Endodermal cell (in vitro differentiated cells): Measurements from ENCODE around the gene DDX21. TPM values are rescaled to one million over a fixed set of nuclear protein-coding genes. Genes with fewer than 3 reads are reported as not detected.

Source experiments
- DNase-seq: peaks from one replicate; pipeline ENCODE4 v3.0.0-alpha.2; 2017
- H3K27ac ChIP-seq: 2 replicates; pipeline ENCODE4 v1.5.1; 2013; ENCODE audit warnings: mild to moderate bottlenecking, low read depth, low read length, moderate library complexity
- H3K27me3 ChIP-seq: 2 replicates; pipeline ENCODE4 v1.6.1; 2013; ENCODE audit warnings: mild to moderate bottlenecking, low read length, moderate library complexity; ENCODE audit not compliant: insufficient read depth, control insufficient read depth, poor library complexity, severe bottlenecking
- H3K36me3 ChIP-seq: 2 replicates; pipeline ENCODE4 v1.7.0; 2013; ENCODE audit warnings: mild to moderate bottlenecking, low read length, moderate library complexity; ENCODE audit not compliant: control insufficient read depth, insufficient read depth
- H3K4me1 ChIP-seq: one replicate; pipeline ENCODE4 v1.7.0; 2013; ENCODE audit warnings: low read length; ENCODE audit not compliant: control insufficient read depth, insufficient read depth
- H3K4me3 ChIP-seq: 2 replicates; pipeline ENCODE4 v1.5.1; 2013; ENCODE audit warnings: mild to moderate bottlenecking, low read length, moderate library complexity
- H3K9ac ChIP-seq: 2 replicates; pipeline ENCODE4 v1.6.1; 2013; ENCODE audit warnings: mild to moderate bottlenecking, low read length, moderate library complexity; ENCODE audit not compliant: poor library complexity, severe bottlenecking; ENCODE audit errors: extremely low read depth
- H3K9me3 ChIP-seq: 2 replicates; pipeline ENCODE4 v1.6.1; 2013; ENCODE audit warnings: mild to moderate bottlenecking, low read length, moderate library complexity; ENCODE audit not compliant: control insufficient read depth
- H3K27ac Mint-ChIP-seq: 2 replicates; pipeline ENCODE4 v1.8.0; 2020; ENCODE audit warnings: mixed read lengths
- H3K27me3 Mint-ChIP-seq: 2 replicates; pipeline ENCODE4 v1.8.0; 2021; ENCODE audit warnings: mild to moderate bottlenecking, mixed read lengths; ENCODE audit not compliant: insufficient read depth
- H3K36me3 Mint-ChIP-seq: 2 replicates; pipeline ENCODE4 v1.8.0; 2020; ENCODE audit warnings: low read depth, mixed read lengths
- H3K4me1 Mint-ChIP-seq: 2 replicates; pipeline ENCODE4 v1.8.0; 2020; ENCODE audit warnings: mixed read lengths
- H3K4me3 Mint-ChIP-seq: 2 replicates; pipeline ENCODE4 v1.8.0; 2020; ENCODE audit warnings: mild to moderate bottlenecking, moderate library complexity, mixed read lengths
- H3K9me3 Mint-ChIP-seq: 2 replicates; pipeline ENCODE4 v1.8.0; 2020; ENCODE audit warnings: mild to moderate bottlenecking, mixed read lengths
- CTCF ChIP-seq: fragments of 200-600 bp; sonication (generic); conservative IDR thresholded peaks from 2 replicates; pipeline ENCODE4 v1.5.0; 2021; ENCODE audit warnings: antibody characterized with exemption, mild to moderate bottlenecking
- WGBS, 2 experiments: methylation state at CpG; one replicate each; pipeline versions ENCODE4 v1.1.5 to v1.1.7; 2013; ENCODE audit warnings: missing lambda C conversion rate in 2 of 2, mixed read lengths in 1 of 2; ENCODE audit not compliant: insufficient coverage in 1 of 2, insufficient read length in 1 of 2; 5-methylcytosine and 5-hydroxymethylcytosine counted together
- total RNA-seq, 2 donors: library from RNA; stranded (reverse); fragmentation: NEBNext Ultra II Directional in 1 of 2; extraction: Animal tissue kit (Norgen Biotek cat#: 25700) in 1 of 2; gene quantifications; 2 replicates in 1 of 2; 3 replicates in 1 of 2; pipeline ENCODE4 v1.2.1, GENCODE V29; 2021

The DDX21 gene
- total RNA-seq, 2 donors from 2014 or later, result 64.7 to 78.7 TPM

GRCh38 chr10:69025370-69025896 is 69.5 kb downstream of the DDX21 start:
- H3K4me3 ChIP-seq, result no peak overlapping the region
- peak; percentile 55 for DNase-seq
- H3K4me1 Mint-ChIP-seq, result no peaks in the 10 kb centered on the region
- H3K9ac ChIP-seq, result no peak overlapping the region
- no peaks in the 10 kb centered on the region for H3K36me3 ChIP-seq
- no peaks in the 10 kb centered on the region for H3K4me1 ChIP-seq
- peaks cover 16% of the 10 kb centered on the region for H3K9me3 Mint-ChIP-seq
- TF ChIP-seq CTCF, result no peak
- H3K27ac Mint-ChIP-seq, result no peak overlapping the region
- peaks cover 60% of the 10 kb centered on the region for H3K27me3 ChIP-seq
- 77 to 90% methylated on average over 3 to 4 of the region's 4 CpGs for WGBS, 2 experiments
- no peaks in the 10 kb centered on the region for H3K36me3 Mint-ChIP-seq
- H3K9me3 ChIP-seq, result peaks cover 12% of the 10 kb centered on the region
- H3K27me3 Mint-ChIP-seq, result peaks cover 71% of the 10 kb centered on the region
- no peak overlapping the region for H3K27ac ChIP-seq
- H3K4me3 Mint-ChIP-seq, result no peak overlapping the region

- 83 to 93% methylated on average over 1 to 4 of the region's 4 CpGs for WGBS, 2 experiments
- Mint-ChIP-seq H3K4me1 (no peaks in the 10 kb centered on the region), H3K27me3 (peaks cover 70% of the 10 kb centered on the region), H3K9me3 (peaks cover 32% of the 10 kb centered on the region), H3K4me3 (no peak overlapping the region), H3K27ac (no peak overlapping the region), H3K36me3 (no peaks in the 10 kb centered on the region)
- Histone ChIP-seq H3K27ac (no peak overlapping the region), H3K9ac (no peak overlapping the region), H3K4me1 (no peaks in the 10 kb centered on the region), H3K36me3 (no peaks in the 10 kb centered on the region), H3K9me3 (peaks cover 22% of the 10 kb centered on the region), H3K27me3 (peaks cover 19% of the 10 kb centered on the region), H3K4me3 (no peak overlapping the region)
- no peak for TF ChIP-seq CTCF
- no peak for DNase-seq
Measured at GRCh38 chr10:69033256-69033655, 77.3 kb downstream of the DDX21 start.

Other genes with a start within 250 kb of the DDX21 start
- 100 to 1,000 TPM in 1 of 2 donors, 10 to 100 TPM in 1; 89.5 to 108 TPM for gene CCAR1, start 234.9 kb upstream of the DDX21 start, total RNA-seq
- gene STOX1, start 128.6 kb upstream of the DDX21 start, total RNA-seq, result 1 to 10 TPM; 4.5 to 5.2 TPM
- gene DDX50, start 54.9 kb upstream of the DDX21 start, total RNA-seq, result 10 to 100 TPM; 38.0 to 46.5 TPM
- gene KIFBP, start 32.6 kb downstream of the DDX21 start, total RNA-seq, result 10 to 100 TPM; 36.4 to 36.8 TPM
- not detected for gene SRGN, start 131.9 kb downstream of the DDX21 start, total RNA-seq
- 10 to 100 TPM; 41.2 to 46.5 TPM for gene VPS26A, start 168.0 kb downstream of the DDX21 start, total RNA-seq
- gene SUPV3L1, start 224.1 kb downstream of the DDX21 start, total RNA-seq, result 10 to 100 TPM; 36.3 to 38.6 TPM